Measurements from ENCODE around the gene CAPN11. TPM values are rescaled to one million over a fixed set of nuclear protein-coding genes. Genes with fewer than 3 reads are reported as not detected.

The CAPN11 gene
- total RNA-seq, 1 experiment from 2014 or later, result 0.28 TPM

DNA sequence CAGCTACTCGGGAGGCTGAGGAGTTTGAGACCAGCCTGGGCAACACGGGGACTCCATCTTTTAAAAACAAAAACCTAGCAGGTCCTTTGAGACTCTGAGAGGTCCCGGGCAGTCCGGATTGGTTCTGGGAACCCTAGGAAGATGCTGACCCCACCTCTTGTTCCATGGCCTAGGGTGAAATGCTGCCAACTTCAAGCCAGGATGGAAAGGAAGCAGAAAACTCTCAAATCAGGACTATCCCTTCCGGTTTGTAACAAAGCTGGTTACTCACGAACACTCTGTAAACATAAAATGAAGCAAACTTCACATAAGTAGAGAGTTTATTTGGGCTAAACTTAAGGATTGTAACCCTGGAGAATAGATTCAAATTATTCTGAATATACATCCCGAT lies 28.0 kb downstream of the CAPN11 start:
- H3K14ac ChIP-seq (ENCODE audit: insufficient read depth, low read length), result no peak overlapping the region
- H4K5ac ChIP-seq (ENCODE audit: insufficient read length, low read depth, low read length), result no peak overlapping the region
- no peaks in the 10 kb centered on the region for H3K23me2 ChIP-seq (ENCODE audit: insufficient read length, low read depth, low read length, poor library complexity, severe bottlenecking)
- no peak overlapping the region for H3K4ac ChIP-seq (ENCODE audit: low read depth, low read length)
- no peak overlapping the region for H4K8ac ChIP-seq (replicated peaks; ENCODE audit: insufficient read length, low read depth, low read length)
- peaks cover 8% of the 10 kb centered on the region; the same call in 1 of the 2 replicates for H3K4me1 ChIP-seq (ENCODE audit: insufficient read depth, low read length)
- no peak overlapping the region for H2BK120ac ChIP-seq (ENCODE audit: low read depth, low read length, poor library complexity, severe bottlenecking)
- Mint-ChIP-seq H3K27me3 (ENCODE audit: low read depth) (peaks cover 4% of the 10 kb centered on the region), H3K4me1 (peaks cover 19 to 27% of the 10 kb centered on the region in 2 experiments), H3K27ac (no peak overlapping the region), H3K9me3 (no peaks in the 10 kb centered on the region; a peak in 1 of 5 replicates), H3K4me3 (no peak overlapping the region), H3K36me3 (ENCODE audit: insufficient read depth in 1 of 3, low read depth in 3 of 3) (no peaks in the 10 kb centered on the region)
- H3K56ac ChIP-seq (ENCODE audit: insufficient read length, low read depth, low read length), result no peak overlapping the region
- H3K18ac ChIP-seq (ENCODE audit: insufficient read length, low read depth, low read length), result no peak overlapping the region
- no peaks in the 10 kb centered on the region for H4K20me1 ChIP-seq (ENCODE audit: control insufficient read depth, insufficient read depth, insufficient read length)
- no peak overlapping the region for H3K4me2 ChIP-seq (ENCODE audit: insufficient read depth, insufficient read length, low read length)
- no peak overlapping the region for H2BK12ac ChIP-seq (ENCODE audit: insufficient read length, low read depth, low read length)
- H2BK20ac ChIP-seq (ENCODE audit: low read depth, low read length, poor library complexity, severe bottlenecking), result no peak overlapping the region
- H2AFZ ChIP-seq (ENCODE audit: low read length), result no peak overlapping the region
- no peak overlapping the region for H3T11ph ChIP-seq (ENCODE audit: low read length)
- no peaks in the 10 kb centered on the region for H3K79me2 ChIP-seq (ENCODE audit: insufficient read depth, low read length)
- H3K27me3 ChIP-seq (ENCODE audit: insufficient read depth, low read length), result no peaks in the 10 kb centered on the region
- H2BK5ac ChIP-seq (ENCODE audit: insufficient read length, low read length), result no peak overlapping the region
- no peak for DNase-seq
- no peaks in the 10 kb centered on the region for H3K79me1 ChIP-seq (ENCODE audit: insufficient read depth, low read depth, low read length, poor library complexity, severe bottlenecking)
- no peak overlapping the region for H3K9ac ChIP-seq (ENCODE audit: extremely low read depth, insufficient read length, low read length)
- no peak overlapping the region for H3K27ac ChIP-seq (ENCODE audit: insufficient read length, low read depth, low read length)
- TF ChIP-seq CTCF (conservative IDR thresholded peaks at IDR 0.05), result no peak
- no peak overlapping the region for H2BK15ac ChIP-seq (ENCODE audit: low read depth, low read length)
- H3K9me3 ChIP-seq (ENCODE audit: control insufficient read depth, low read depth, low read length), result no peaks in the 10 kb centered on the region
- no CpG with 5 or more reads among the region's 7 CpGs for WGBS (ENCODE audit: extremely low coverage, insufficient read length, low lambda C conversion rate)
- no peak overlapping the region for H4K91ac ChIP-seq (ENCODE audit: insufficient read length, low read depth, low read length)
- no peak overlapping the region for H3K23ac ChIP-seq (ENCODE audit: insufficient read length, low read depth, low read length)
- no peak overlapping the region for H2AK5ac ChIP-seq (ENCODE audit: insufficient read length, low read length)

Data from H9 (cell line).